ACC112 (cell line): ENCODE data around the gene KRTAP10-6.
"Not testable (repeated sequence)": the region's sequence is repeated elsewhere in the genome, so short reads cannot be mapped to it uniquely, and the experiment has no call there.

ENCODE experiments used
- H2AFZ ChIP-seq: fragments of 200-600 bp; sonication (generic); one replicate; pipeline ENCODE4 v1.6.0; 2017; ENCODE audit warnings: antibody characterized with exemption, low read length; ENCODE audit not compliant: unreplicated experiment
- H3K27ac ChIP-seq: fragments of 200-600 bp; sonication (generic); 2 replicates; pipeline ENCODE4 v1.5.1; 2014; ENCODE audit warnings: low read depth, mild to moderate bottlenecking, antibody characterized with exemption, low read length, moderate library complexity
- H3K27me3 ChIP-seq: fragments of 200-600 bp; sonication (generic); 2 replicates; pipeline ENCODE4 v1.6.1; 2014; ENCODE audit warnings: mild to moderate bottlenecking, antibody characterized with exemption, low read length, moderate library complexity, mixed read lengths; ENCODE audit not compliant: insufficient read depth
- H3K36me3 ChIP-seq: fragments of 200-600 bp; sonication (generic); 2 replicates; pipeline ENCODE4 v1.6.1; 2016; ENCODE audit warnings: mild to moderate bottlenecking, antibody characterized with exemption, low read length, moderate library complexity, mixed read lengths; ENCODE audit not compliant: insufficient read depth
- H3K4me1 ChIP-seq: fragments of 200-600 bp; sonication (generic); one replicate; pipeline ENCODE4 v1.6.1; 2016; ENCODE audit warnings: low read length, mixed read lengths; ENCODE audit not compliant: insufficient read depth, unreplicated experiment, control insufficient read depth
- H3K4me3 ChIP-seq: fragments of 200-600 bp; sonication (generic); 2 replicates; pipeline ENCODE4 v1.5.1; 2014; ENCODE audit warnings: mild to moderate bottlenecking, low read depth, low read length
- H3K79me2 ChIP-seq: fragments of 200-600 bp; sonication (generic); one replicate; pipeline ENCODE4 v1.6.0; 2016; ENCODE audit warnings: low read length; ENCODE audit not compliant: control insufficient read depth, unreplicated experiment, insufficient read depth

The KRTAP10-6 gene

GRCh38 chr21:44609193-44609592 is 16.9 kb upstream of the KRTAP10-6 start:
- H3K4me1 ChIP-seq = no peaks in the 10 kb centered on the region
- H3K36me3 ChIP-seq = no peaks in the 10 kb centered on the region
- H3K79me2 ChIP-seq = no peaks in the 10 kb centered on the region
- H2AFZ ChIP-seq = no peak overlapping the region
- no peak overlapping the region for H3K4me3 ChIP-seq
- H3K27ac ChIP-seq = no peak overlapping the region
- peaks cover 24% of the 10 kb centered on the region for H3K27me3 ChIP-seq

GRCh38 chr21:44606495-44606894 is 14.2 kb upstream of the KRTAP10-6 start:
- Histone ChIP-seq H3K4me3 (no peak overlapping the region), H3K36me3 (no peaks in the 10 kb centered on the region), H3K27me3 (peaks cover 36% of the 10 kb centered on the region), H2AFZ (no peak overlapping the region), H3K27ac (no peak overlapping the region), H3K4me1 (no peaks in the 10 kb centered on the region), H3K79me2 (no peaks in the 10 kb centered on the region)

GRCh38 chr21:44603911-44604310 is 11.6 kb upstream of the KRTAP10-6 start:
- peaks cover 56% of the 10 kb centered on the region for H3K27me3 ChIP-seq
- H3K4me3 ChIP-seq = no peak overlapping the region
- no peak overlapping the region for H2AFZ ChIP-seq
- no peak overlapping the region for H3K27ac ChIP-seq
- no peaks in the 10 kb centered on the region for H3K79me2 ChIP-seq
- H3K36me3 ChIP-seq = no peaks in the 10 kb centered on the region
- H3K4me1 ChIP-seq = no peaks in the 10 kb centered on the region

- Histone ChIP-seq H3K27ac (no peak overlapping the region), H3K27me3 (peaks cover 62% of the 10 kb centered on the region)
Measured at GRCh38 chr21:44603109-44603875, 11.0 kb upstream of the KRTAP10-6 start.

GRCh38 chr21:44602463-44602850 is 10.2 kb upstream of the KRTAP10-6 start:
- Histone ChIP-seq H3K27me3 (peaks cover 71% of the 10 kb centered on the region), H2AFZ (no peak overlapping the region), H3K4me1 (no peaks in the 10 kb centered on the region), H3K4me3 (no peak overlapping the region), H3K36me3 (no peaks in the 10 kb centered on the region), H3K79me2 (no peaks in the 10 kb centered on the region), H3K27ac (no peak overlapping the region)

More at GRCh38 chr21:44603109-44603875, 11.0 kb upstream of the KRTAP10-6 start:
- no peak overlapping the region for H2AFZ ChIP-seq
- H3K4me3 ChIP-seq = no peak overlapping the region
- no peaks in the 10 kb centered on the region for H3K36me3 ChIP-seq
- no peaks in the 10 kb centered on the region for H3K4me1 ChIP-seq
- no peaks in the 10 kb centered on the region for H3K79me2 ChIP-seq

- H3K4me1 ChIP-seq = no peaks in the 10 kb centered on the region
- peaks cover 75% of the 10 kb centered on the region for H3K27me3 ChIP-seq
- no peak overlapping the region for H2AFZ ChIP-seq
- H3K27ac ChIP-seq = no peak overlapping the region
- H3K4me3 ChIP-seq = no peak overlapping the region
- no peaks in the 10 kb centered on the region for H3K36me3 ChIP-seq
- no peaks in the 10 kb centered on the region for H3K79me2 ChIP-seq
Measured at GRCh38 chr21:44601596-44602462, 9.5 kb upstream of the KRTAP10-6 start.

- peaks cover 76% of the 10 kb centered on the region for H3K27me3 ChIP-seq
- not testable (repeated sequence) for H3K4me3 ChIP-seq, H3K27ac ChIP-seq, H3K4me1 ChIP-seq, H3K79me2 ChIP-seq, H3K36me3 ChIP-seq, H2AFZ ChIP-seq
Measured at GRCh38 chr21:44601091-44601490, 8.8 kb upstream of the KRTAP10-6 start.

GRCh38 chr21:44600118-44600978 is 8.0 kb upstream of the KRTAP10-6 start, which contains the start of gene KRTAP10-7:
TSS of gene KRTAP10-7 (plus strand) at chr21:44600597. CDS start at chr21:44600622, 25 bp downstream.
- H3K36me3 ChIP-seq, H3K27ac ChIP-seq, H3K4me3 ChIP-seq, H2AFZ ChIP-seq, H3K79me2 ChIP-seq, H3K4me1 ChIP-seq: not testable (repeated sequence)
- peaks cover 78% of the 10 kb centered on the region for H3K27me3 ChIP-seq

- Histone ChIP-seq H3K36me3 (no peaks in the 10 kb centered on the region), H2AFZ (no peak overlapping the region), H3K4me1 (no peaks in the 10 kb centered on the region), H3K4me3 (no peak overlapping the region), H3K27ac (no peak overlapping the region), H3K79me2 (no peaks in the 10 kb centered on the region), H3K27me3 (peaks cover 76% of the 10 kb centered on the region)
Measured at GRCh38 chr21:44599264-44600029, 7.1 kb upstream of the KRTAP10-6 start.

- H3K27ac ChIP-seq = no peak overlapping the region
- no peaks in the 10 kb centered on the region for H3K36me3 ChIP-seq
- no peaks in the 10 kb centered on the region for H3K4me1 ChIP-seq
- no peak overlapping the region for H2AFZ ChIP-seq
- peaks cover 83% of the 10 kb centered on the region for H3K27me3 ChIP-seq
- no peak overlapping the region for H3K4me3 ChIP-seq
- no peaks in the 10 kb centered on the region for H3K79me2 ChIP-seq
Measured at GRCh38 chr21:44598061-44598460, 5.8 kb upstream of the KRTAP10-6 start.
